Measurements from ENCODE around the gene SMAD3.

SMAD3 gene

DNA sequence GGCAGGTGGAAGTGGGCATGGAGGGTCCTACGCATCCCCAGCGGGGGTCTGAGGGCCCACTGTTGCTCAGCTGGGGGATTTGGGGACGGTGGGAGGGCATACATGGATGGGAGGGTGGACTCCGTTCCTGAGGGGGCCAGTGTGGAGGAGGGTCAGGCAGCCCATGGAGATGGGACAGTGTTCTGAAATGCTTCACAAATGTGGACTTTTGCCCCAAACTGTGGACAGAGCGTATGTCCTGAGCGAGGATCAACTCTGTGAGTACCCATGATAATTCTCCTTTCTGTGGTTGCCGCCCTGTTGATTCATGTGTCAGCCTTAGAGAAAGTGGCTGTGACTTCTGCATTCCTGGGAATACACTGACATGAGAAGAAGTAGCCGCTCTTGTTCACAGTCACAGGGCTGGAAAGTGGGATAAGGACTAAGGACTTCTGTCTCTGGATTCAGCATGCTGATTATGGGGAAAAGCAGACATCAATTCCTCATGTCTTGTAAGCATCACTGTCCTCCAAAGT is 33.4 kb downstream of the SMAD3 start:
- H3K9ac ChIP-seq (ENCODE audit: low read length) = peak overlapping the region; percentile 59
- H3K36me3 ChIP-seq (ENCODE audit: control insufficient read depth, insufficient read depth, low read length) = no peaks in the 10 kb centered on the region
- no peak overlapping the region for H3K4me3 ChIP-seq (ENCODE audit: low read length)
- H3K27me3 ChIP-seq (ENCODE audit: control insufficient read depth, insufficient read depth, low read length) = no peaks in the 10 kb centered on the region
- peaks cover 45% of the 10 kb centered on the region for H3K4me1 ChIP-seq (ENCODE audit: control insufficient read depth, insufficient read depth, low read length)
- H3K9me3 ChIP-seq (ENCODE audit: control insufficient read depth, low read length) = no peaks in the 10 kb centered on the region

GRCh38 chr15:67100124-67100791 is 34.9 kb downstream of the SMAD3 start:
- Histone ChIP-seq H3K9ac (ENCODE audit: low read length) (no peak overlapping the region), H3K27me3 (ENCODE audit: control insufficient read depth, insufficient read depth, low read length) (no peaks in the 10 kb centered on the region), H3K36me3 (ENCODE audit: control insufficient read depth, insufficient read depth, low read length) (no peaks in the 10 kb centered on the region), H3K4me1 (ENCODE audit: control insufficient read depth, insufficient read depth, low read length) (peaks cover 60% of the 10 kb centered on the region), H3K9me3 (ENCODE audit: control insufficient read depth, low read length) (no peaks in the 10 kb centered on the region), H3K4me3 (ENCODE audit: low read length) (no peak overlapping the region)

DNA sequence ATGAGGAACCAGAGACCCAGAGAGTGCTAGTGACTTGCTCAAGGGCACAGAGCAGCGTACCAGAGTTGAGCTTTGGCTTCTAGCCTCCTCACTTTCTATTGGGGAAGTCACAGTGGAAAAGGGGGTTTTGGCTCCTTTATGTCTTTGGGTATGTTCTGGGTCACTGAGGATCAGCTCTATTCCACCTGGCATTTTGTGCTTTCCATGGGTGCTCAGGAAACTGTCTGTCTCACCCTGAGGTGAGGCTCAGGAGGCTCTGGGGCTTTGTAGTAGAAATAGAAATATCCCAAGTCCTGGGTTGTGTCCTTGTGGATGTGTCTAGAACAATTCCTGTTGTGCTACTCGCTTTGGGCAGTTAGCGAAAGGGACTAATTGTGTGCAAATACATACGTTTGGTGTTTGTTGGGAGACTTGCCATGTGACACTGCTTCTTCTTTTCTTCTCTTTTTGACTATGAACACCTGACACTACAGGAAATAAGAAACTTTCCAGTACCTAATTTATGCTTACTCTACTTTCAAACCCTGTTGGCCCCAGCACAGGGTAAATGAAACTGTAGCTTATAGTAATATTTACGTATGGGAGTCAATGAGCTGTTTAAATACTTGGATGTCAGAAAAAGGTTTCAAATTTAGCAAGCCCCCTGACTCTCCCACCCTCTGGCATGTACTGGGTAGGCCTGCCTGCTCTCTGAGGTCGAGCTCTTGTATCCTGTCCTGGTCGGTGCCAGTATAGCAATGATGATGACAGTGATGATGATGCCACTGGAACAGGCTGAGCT is 35.6 kb downstream of the SMAD3 start:
- no peaks in the 10 kb centered on the region for H3K27me3 ChIP-seq (ENCODE audit: control insufficient read depth, insufficient read depth, low read length)
- no peaks in the 10 kb centered on the region for H3K9me3 ChIP-seq (ENCODE audit: control insufficient read depth, low read length)
- no peak overlapping the region for H3K9ac ChIP-seq (ENCODE audit: low read length)
- peaks cover 67% of the 10 kb centered on the region for H3K4me1 ChIP-seq (ENCODE audit: control insufficient read depth, insufficient read depth, low read length)
- no peak overlapping the region for H3K4me3 ChIP-seq (ENCODE audit: low read length)
- no peaks in the 10 kb centered on the region for H3K36me3 ChIP-seq (ENCODE audit: control insufficient read depth, insufficient read depth, low read length)

DNA sequence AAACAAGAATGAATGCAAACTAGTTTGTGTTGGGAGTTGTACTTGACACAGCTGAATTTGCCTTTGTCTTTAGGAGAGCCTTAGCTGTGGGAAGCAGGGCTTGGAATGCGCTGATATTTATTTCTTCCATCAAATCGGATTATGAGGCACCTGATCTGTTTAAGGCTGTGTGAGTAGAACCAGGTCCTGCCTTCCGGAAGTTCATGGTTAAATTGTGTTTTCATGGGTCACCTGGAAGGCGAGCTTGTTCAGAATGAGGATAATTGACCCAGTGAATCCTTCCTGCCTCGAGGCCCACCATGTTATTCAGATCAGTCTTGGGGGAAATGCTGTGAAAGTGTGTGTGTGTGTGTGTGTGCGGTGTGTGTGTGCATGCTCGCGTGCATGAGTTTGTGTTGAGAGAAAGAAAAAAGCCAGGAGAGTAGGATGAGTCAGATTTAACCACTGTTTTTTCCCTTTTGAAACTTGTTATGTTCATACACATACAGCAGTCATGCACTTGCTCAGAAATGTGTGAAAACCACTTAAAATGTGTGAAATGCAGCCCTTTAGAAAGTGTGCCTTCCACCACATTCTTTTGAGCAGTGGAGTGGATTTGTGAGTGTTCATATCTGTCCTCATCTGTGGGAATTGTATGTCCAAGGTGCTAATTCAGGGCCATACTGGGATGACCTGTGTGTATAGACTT is 36.7 kb downstream of the SMAD3 start:
- Histone ChIP-seq H3K27me3 (ENCODE audit: control insufficient read depth, insufficient read depth, low read length) (no peaks in the 10 kb centered on the region), H3K4me3 (ENCODE audit: low read length) (no peak overlapping the region), H3K4me1 (ENCODE audit: control insufficient read depth, insufficient read depth, low read length) (peaks cover 78% of the 10 kb centered on the region), H3K9me3 (ENCODE audit: control insufficient read depth, low read length) (no peaks in the 10 kb centered on the region), H3K9ac (ENCODE audit: low read length) (no peak overlapping the region), H3K36me3 (ENCODE audit: control insufficient read depth, insufficient read depth, low read length) (no peaks in the 10 kb centered on the region)

DNA sequence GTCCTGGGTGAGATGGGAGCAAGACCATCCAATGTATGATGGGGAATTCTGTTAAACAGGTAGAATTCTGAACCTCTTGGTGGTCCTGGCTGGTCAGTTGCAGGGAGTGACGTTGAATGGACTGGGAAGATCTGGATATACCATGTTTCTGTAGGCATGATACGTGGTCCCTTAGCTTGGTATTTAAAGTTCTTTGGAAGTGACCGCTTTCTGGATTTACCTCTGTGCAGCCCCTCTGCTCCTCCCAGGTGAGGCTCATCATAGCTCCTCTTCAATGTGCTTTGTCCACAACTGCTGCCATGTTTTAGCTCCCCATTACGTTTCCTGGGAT is 37.2 kb downstream of the SMAD3 start:
- Histone ChIP-seq H3K27me3 (ENCODE audit: control insufficient read depth, insufficient read depth, low read length) (no peaks in the 10 kb centered on the region), H3K9ac (ENCODE audit: low read length) (no peak overlapping the region), H3K4me3 (ENCODE audit: low read length) (no peak overlapping the region), H3K36me3 (ENCODE audit: control insufficient read depth, insufficient read depth, low read length) (no peaks in the 10 kb centered on the region), H3K4me1 (ENCODE audit: control insufficient read depth, insufficient read depth, low read length) (peaks cover 81% of the 10 kb centered on the region), H3K9me3 (ENCODE audit: control insufficient read depth, low read length) (no peaks in the 10 kb centered on the region)

- Histone ChIP-seq H3K9me3 (ENCODE audit: control insufficient read depth, low read length) (no peaks in the 10 kb centered on the region), H3K4me3 (ENCODE audit: low read length) (no peak overlapping the region), H3K9ac (ENCODE audit: low read length) (no peak overlapping the region), H3K4me1 (ENCODE audit: control insufficient read depth, insufficient read depth, low read length) (peaks cover 78% of the 10 kb centered on the region), H3K36me3 (ENCODE audit: control insufficient read depth, insufficient read depth, low read length) (no peaks in the 10 kb centered on the region), H3K27me3 (ENCODE audit: control insufficient read depth, insufficient read depth, low read length) (no peaks in the 10 kb centered on the region)
These were observed 37.6 kb downstream of the SMAD3 start for GRCh38 chr15:67103021-67103420.

DNA sequence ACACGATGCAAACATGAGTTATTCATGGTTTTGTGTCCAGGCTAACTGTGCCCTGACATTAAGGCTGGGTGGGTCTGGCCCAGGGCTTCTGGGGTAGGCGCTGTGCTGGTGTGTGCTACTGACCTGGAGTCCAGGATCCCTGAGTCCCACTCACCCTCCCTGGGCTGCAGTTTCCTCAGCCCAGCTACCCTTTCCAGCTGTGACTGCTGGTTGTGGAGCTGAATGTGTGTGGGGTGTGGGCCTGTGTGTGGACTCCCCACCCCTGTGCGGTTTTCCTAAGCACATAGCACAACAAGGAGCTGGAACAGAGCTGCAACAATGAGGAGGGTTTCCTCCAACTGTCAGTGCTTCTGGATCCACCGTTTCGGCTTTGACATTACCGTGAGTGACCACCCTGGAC is 38.0 kb downstream of the SMAD3 start:
- no peaks in the 10 kb centered on the region for H3K27me3 ChIP-seq (ENCODE audit: control insufficient read depth, insufficient read depth, low read length)
- no peaks in the 10 kb centered on the region for H3K9me3 ChIP-seq (ENCODE audit: control insufficient read depth, low read length)
- H3K36me3 ChIP-seq (ENCODE audit: control insufficient read depth, insufficient read depth, low read length) = no peaks in the 10 kb centered on the region
- H3K4me3 ChIP-seq (ENCODE audit: low read length) = no peak overlapping the region
- H3K4me1 ChIP-seq (ENCODE audit: control insufficient read depth, insufficient read depth, low read length) = peaks cover 78% of the 10 kb centered on the region
- H3K9ac ChIP-seq (ENCODE audit: low read length) = peak overlapping the region; percentile 16

- H3K9ac ChIP-seq (ENCODE audit: low read length) = peak overlapping the region; percentile 16
- no peak overlapping the region for H3K4me3 ChIP-seq (ENCODE audit: low read length)
- H3K9me3 ChIP-seq (ENCODE audit: control insufficient read depth, low read length) = no peaks in the 10 kb centered on the region
- no peaks in the 10 kb centered on the region for H3K27me3 ChIP-seq (ENCODE audit: control insufficient read depth, insufficient read depth, low read length)
- peaks cover 76% of the 10 kb centered on the region for H3K4me1 ChIP-seq (ENCODE audit: control insufficient read depth, insufficient read depth, low read length)
- H3K36me3 ChIP-seq (ENCODE audit: control insufficient read depth, insufficient read depth, low read length) = no peaks in the 10 kb centered on the region
These were observed 38.5 kb downstream of the SMAD3 start for GRCh38 chr15:67103869-67104268.

DNA sequence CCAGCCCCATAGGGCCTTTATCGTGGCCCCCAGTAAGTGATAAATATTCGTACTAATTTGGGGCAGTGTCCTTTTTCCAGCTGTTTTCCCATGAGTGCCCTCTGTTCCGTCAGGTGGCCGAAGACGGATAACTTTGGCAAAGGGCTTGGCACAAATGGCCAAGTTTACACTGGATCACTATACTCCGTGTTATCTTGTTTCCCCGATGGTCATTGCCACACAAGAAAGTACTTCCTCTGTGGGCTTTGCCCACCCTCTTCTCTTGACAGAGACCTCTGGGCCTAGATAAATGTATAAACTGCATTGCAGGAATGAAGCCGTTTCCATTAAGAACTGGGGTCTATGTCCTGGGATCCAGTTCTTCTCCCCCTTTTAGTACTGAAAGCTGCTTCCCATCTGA is 39.1 kb downstream of the SMAD3 start:
- H3K27me3 ChIP-seq (ENCODE audit: control insufficient read depth, insufficient read depth, low read length) = no peaks in the 10 kb centered on the region
- H3K4me3 ChIP-seq (ENCODE audit: low read length) = no peak overlapping the region
- H3K9me3 ChIP-seq (ENCODE audit: control insufficient read depth, low read length) = no peaks in the 10 kb centered on the region
- no peaks in the 10 kb centered on the region for H3K36me3 ChIP-seq (ENCODE audit: control insufficient read depth, insufficient read depth, low read length)
- H3K9ac ChIP-seq (ENCODE audit: low read length) = peak overlapping the region; percentile 16
- peaks cover 71% of the 10 kb centered on the region for H3K4me1 ChIP-seq (ENCODE audit: control insufficient read depth, insufficient read depth, low read length)

- H3K27me3 ChIP-seq (ENCODE audit: control insufficient read depth, insufficient read depth, low read length) = no peaks in the 10 kb centered on the region
- no peaks in the 10 kb centered on the region for H3K36me3 ChIP-seq (ENCODE audit: control insufficient read depth, insufficient read depth, low read length)
- H3K9ac ChIP-seq (ENCODE audit: low read length) = peak overlapping the region; percentile 26
- peaks cover 76% of the 10 kb centered on the region for H3K4me1 ChIP-seq (ENCODE audit: control insufficient read depth, insufficient read depth, low read length)
- H3K9me3 ChIP-seq (ENCODE audit: control insufficient read depth, low read length) = no peaks in the 10 kb centered on the region
- no peak overlapping the region for H3K4me3 ChIP-seq (ENCODE audit: low read length)
These were observed 39.9 kb downstream of the SMAD3 start for GRCh38 chr15:67105065-67105951.

DNA sequence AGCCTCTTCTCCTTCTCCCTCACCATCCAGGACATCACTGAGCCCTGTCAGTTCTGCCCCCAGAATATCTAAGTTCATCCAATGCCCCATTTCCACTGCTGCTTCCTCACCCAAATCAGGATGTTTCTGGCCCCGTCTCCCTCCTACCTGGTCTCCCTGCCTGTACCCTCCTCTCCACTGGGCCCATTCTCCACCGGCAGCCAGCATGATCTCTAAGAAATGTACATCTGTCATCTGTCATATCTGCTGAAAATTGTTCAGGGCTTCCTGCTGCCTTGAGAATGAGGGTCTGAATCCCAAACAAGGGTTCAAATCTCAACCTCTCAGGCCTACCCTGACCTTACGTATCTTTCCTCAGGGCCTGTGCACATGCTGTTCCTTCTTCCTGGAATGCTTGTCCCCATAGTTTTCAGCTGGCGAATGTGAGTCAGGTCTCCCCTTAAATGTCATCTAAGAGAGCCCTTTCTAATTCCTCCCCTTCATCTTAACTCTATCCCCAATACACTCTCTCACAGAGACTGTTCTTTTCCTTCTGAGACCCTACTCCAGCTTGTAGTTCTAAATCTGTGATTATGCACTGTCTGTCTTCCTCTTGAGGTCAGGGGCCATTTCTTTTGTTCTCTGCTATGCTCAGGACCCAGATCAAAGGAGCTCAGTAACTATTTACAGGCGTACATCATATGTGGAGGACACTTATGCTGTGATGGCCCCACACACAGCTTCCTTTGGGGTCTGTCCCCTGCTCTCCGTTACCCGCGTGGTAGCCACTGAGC is 40.8 kb downstream of the SMAD3 start:
- Histone ChIP-seq H3K4me3 (ENCODE audit: low read length) (no peak overlapping the region), H3K9me3 (ENCODE audit: control insufficient read depth, low read length) (no peaks in the 10 kb centered on the region), H3K4me1 (ENCODE audit: control insufficient read depth, insufficient read depth, low read length) (peaks cover 71% of the 10 kb centered on the region), H3K36me3 (ENCODE audit: control insufficient read depth, insufficient read depth, low read length) (no peaks in the 10 kb centered on the region), H3K27me3 (ENCODE audit: control insufficient read depth, insufficient read depth, low read length) (no peaks in the 10 kb centered on the region), H3K9ac (ENCODE audit: low read length) (peak overlapping the region; percentile 26)

Measured in mucosa of stomach (tissue), 1 donor.